Testis (tissue), 3 donors: ENCODE measurements around the gene GSX2. TPM values are rescaled to one million over a fixed set of nuclear protein-coding genes. Genes with fewer than 3 reads are reported as not detected.
A peak's percentile ranks its signal among the peaks of the same experiment; 100 is the strongest.

Experiments used
- DNase-seq: peaks from one replicate; pipeline ENCODE4 v3.0.0-alpha.2; 2019
- H3K27ac ChIP-seq, 2 donors: fragments of 200-600 bp; sonication (generic); one replicate each; pipeline ENCODE4 v1.5.1; 2019
- H3K27me3 ChIP-seq: fragments of 200-600 bp; sonication (generic); one replicate; pipeline ENCODE4 v1.5.1; 2019
- H3K36me3 ChIP-seq: fragments of 200-600 bp; sonication (generic); one replicate; pipeline ENCODE4 v1.5.1; 2017; ENCODE audit warnings: low read depth; ENCODE audit errors: missing control alignments
- H3K4me1 ChIP-seq: fragments of 200-600 bp; sonication (generic); one replicate; pipeline ENCODE4 v1.5.1; 2019
- H3K4me3 ChIP-seq, 2 donors: fragments of 200-600 bp; sonication (generic); one replicate each; pipeline ENCODE4 v1.5.1; 2017 to 2019
- H3K9me3 ChIP-seq: fragments of 200-600 bp; sonication (generic); one replicate; pipeline ENCODE4 v1.5.1; 2017
- POLR2A ChIP-seq: fragments of 450-650 bp; IDR thresholded peaks from one replicate; pipeline ENCODE4 v1.6.1; 2017; ENCODE audit warnings: antibody characterized with exemption, mild to moderate bottlenecking, moderate library complexity
- WGBS, 2 donors: methylation state at CpG; one replicate each; pipeline ENCODE4 v1.1.5; 2018; 5-methylcytosine and 5-hydroxymethylcytosine counted together
- intact Hi-C: fragments of 100-400 bp; cut with DNase I; formaldehyde crosslinking; loops from one replicate; pipeline ENCODE4 v1.15.1; 2023; ENCODE audit warnings: low total_unique reads
- polyA plus RNA-seq: library from polyadenylated mRNA; stranded (reverse); fragments of 350-450 nt; fragmentation: Illumina TruSeq; extraction: RNeasy Lipid Tissue Mini Kit (QIAGEN cat#74804); gene quantifications from one replicate; pipeline ENCODE4 v1.2.3, GENCODE V29; 2014; ENCODE audit warnings: low read depth, low replicate concordance; ENCODE audit not compliant: insufficient read depth
- small RNA-seq, 2 donors: library from RNA; depleted of rRNA; stranded (forward); fragments of <200 nt; gene quantifications; one replicate each; pipeline ENCODE3, GENCODE V24; 2016
- total RNA-seq, 2 donors: library from RNA; depleted of rRNA; stranded (reverse); fragments of >200 nt; gene quantifications; one replicate each; pipeline ENCODE4 v1.2.3, GENCODE V29; 2016
- TF ChIP-seq, protein P1 (sequence below), 3 experiments: fragments of 450-650 bp in 2 of 3; fragments of 200-600 bp in 1 of 3; sonication (generic) in 1 of 3; IDR thresholded peaks; one replicate each; pipeline ENCODE4 v1.5.1; 2016 to 2019; ENCODE audit warnings: antibody characterized with exemption in 3 of 3, mild to moderate bottlenecking in 2 of 3, moderate library complexity in 1 of 3

GSX2 gene
- total and polyA plus RNA-seq, 3 donors from 2014 or later: 1.1 to 2.0 (median 1.8) TPM

DNA sequence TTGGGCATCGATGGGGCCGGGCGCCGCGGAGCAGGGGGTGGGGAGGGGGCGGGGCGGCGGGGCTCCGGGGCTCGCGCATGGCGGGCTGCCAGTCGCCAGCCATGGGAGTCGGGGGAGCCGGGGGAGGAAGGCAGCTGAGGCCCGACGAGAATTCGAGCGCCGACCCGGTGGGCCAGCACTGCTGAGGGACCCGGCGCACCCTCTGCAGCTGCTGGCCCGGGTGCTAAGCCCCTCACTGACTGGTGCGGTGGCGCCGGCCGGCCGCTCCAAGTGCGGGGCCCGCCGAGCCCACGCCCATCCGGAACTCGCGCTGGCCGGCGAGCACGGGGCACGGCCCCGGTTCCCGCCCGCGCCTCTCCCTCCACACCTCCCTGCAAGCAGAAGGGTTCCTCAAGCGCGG is 49.4 kb downstream of the GSX2 start:
- H3K27me3 ChIP-seq: no peaks in the 10 kb centered on the region
- intact Hi-C loops: no loop called here
- no peak overlapping the region for H3K27ac ChIP-seq
- no peaks in the 10 kb centered on the region for H3K4me1 ChIP-seq
- no peak for TF ChIP-seq POLR2A
- TF ChIP-seq, protein P1, sequence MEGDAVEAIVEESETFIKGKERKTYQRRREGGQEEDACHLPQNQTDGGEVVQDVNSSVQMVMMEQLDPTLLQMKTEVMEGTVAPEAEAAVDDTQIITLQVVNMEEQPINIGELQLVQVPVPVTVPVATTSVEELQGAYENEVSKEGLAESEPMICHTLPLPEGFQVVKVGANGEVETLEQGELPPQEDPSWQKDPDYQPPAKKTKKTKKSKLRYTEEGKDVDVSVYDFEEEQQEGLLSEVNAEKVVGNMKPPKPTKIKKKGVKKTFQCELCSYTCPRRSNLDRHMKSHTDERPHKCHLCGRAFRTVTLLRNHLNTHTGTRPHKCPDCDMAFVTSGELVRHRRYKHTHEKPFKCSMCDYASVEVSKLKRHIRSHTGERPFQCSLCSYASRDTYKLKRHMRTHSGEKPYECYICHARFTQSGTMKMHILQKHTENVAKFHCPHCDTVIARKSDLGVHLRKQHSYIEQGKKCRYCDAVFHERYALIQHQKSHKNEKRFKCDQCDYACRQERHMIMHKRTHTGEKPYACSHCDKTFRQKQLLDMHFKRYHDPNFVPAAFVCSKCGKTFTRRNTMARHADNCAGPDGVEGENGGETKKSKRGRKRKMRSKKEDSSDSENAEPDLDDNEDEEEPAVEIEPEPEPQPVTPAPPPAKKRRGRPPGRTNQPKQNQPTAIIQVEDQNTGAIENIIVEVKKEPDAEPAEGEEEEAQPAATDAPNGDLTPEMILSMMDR (IDR thresholded peaks at IDR 0.05): no peak
- 56% methylated on average over 37 of the region's 46 CpGs; no CpG with 5 or more reads in 1 of the 2 donors for WGBS, 2 donors
- DNase-seq: no peak
- peak overlapping the region; percentile 39 to 45 for H3K4me3 ChIP-seq
- no peaks in the 10 kb centered on the region for H3K36me3 ChIP-seq
- H3K9me3 ChIP-seq: no peaks in the 10 kb centered on the region

Small RNA genes within 50 kb of the gene (small RNA-seq; reads per million reads assigned to genes)
- gene AC110792.1: 0 reads per million in 2 donors

Other genes with a start within 250 kb of the GSX2 start
- gene CHIC2, start 35.6 kb upstream of the GSX2 start, total RNA-seq: 100 to 1,000 TPM; 113 to 129 TPM
- gene CHIC2, start 35.6 kb upstream of the GSX2 start, polyA plus RNA-seq: 83.4 TPM
- gene PDGFRA, start 129.1 kb downstream of the GSX2 start, total RNA-seq: 10 to 100 TPM; 46.5 to 86.1 TPM
- 26.2 TPM for gene PDGFRA, start 129.1 kb downstream of the GSX2 start, polyA plus RNA-seq